ENCODE results near the gene UTP3.

GRCh38 chr4:70680934-70681333, 7.4 kb upstream of the UTP3 start:
- no peak for TF ChIP-seq PATZ1 (CRISPR knock-in tag; IDR thresholded peaks at IDR 0.05; ENCODE audit: borderline replicate concordance)
- TF ChIP-seq PPARA (CRISPR knock-in tag; IDR thresholded peaks at IDR 0.05; ENCODE audit: borderline replicate concordance), result no peak
- no peak for TF ChIP-seq ZC3H10 (CRISPR knock-in tag; IDR thresholded peaks at IDR 0.05)
- TF ChIP-seq CSDC2 (CRISPR knock-in tag; IDR thresholded peaks at IDR 0.05), result no peak
- no peak for TF ChIP-seq RARB (CRISPR knock-in tag; IDR thresholded peaks at IDR 0.05)
- TF ChIP-seq CSRNP3 (CRISPR knock-in tag; IDR thresholded peaks at IDR 0.05), result no peak
